Rectal smooth muscle tissue (tissue), 1 donor: ENCODE measurements around the gene MINDY4.
A peak's percentile ranks its signal among the peaks of the same experiment; 100 is the strongest.
"Not testable (repeated sequence)": the region's sequence is repeated elsewhere in the genome, so short reads cannot be mapped to it uniquely, and the experiment has no call there.

Experiments used
- H3K27ac ChIP-seq: one replicate; pipeline ENCODE4 v1.7.0; 2013; ENCODE audit warnings: low read depth, low read length, inconsistent platforms
- H3K27me3 ChIP-seq: one replicate; pipeline ENCODE4 v1.7.0; 2013; ENCODE audit warnings: low read length; ENCODE audit not compliant: control insufficient read depth, insufficient read depth
- H3K36me3 ChIP-seq: one replicate; pipeline ENCODE4 v1.7.0; 2013; ENCODE audit warnings: low read length; ENCODE audit not compliant: control insufficient read depth, insufficient read depth
- H3K4me1 ChIP-seq: one replicate; pipeline ENCODE4 v1.7.0; 2013; ENCODE audit warnings: low read length; ENCODE audit not compliant: control insufficient read depth, insufficient read depth
- H3K4me3 ChIP-seq: one replicate; pipeline ENCODE4 v1.7.0; 2013; ENCODE audit warnings: low read length
- H3K9ac ChIP-seq: one replicate; pipeline ENCODE4 v1.7.0; 2013; ENCODE audit warnings: low read length

The MINDY4 gene

GRCh38 chr7:30816645-30817370, 45.6 kb downstream of the MINDY4 start:
- Histone ChIP-seq H3K9ac (no peak overlapping the region), H3K4me1 (peaks cover 26% of the 10 kb centered on the region), H3K36me3 (no peaks in the 10 kb centered on the region), H3K27ac (peak overlapping the region; percentile 87), H3K4me3 (no peak overlapping the region), H3K27me3 (no peaks in the 10 kb centered on the region)

- Histone ChIP-seq H3K27me3 (no peaks in the 10 kb centered on the region), H3K4me1 (peaks cover 26% of the 10 kb centered on the region), H3K27ac (peak overlapping the region; percentile 87), H3K36me3 (no peaks in the 10 kb centered on the region), H3K4me3 (no peak overlapping the region), H3K9ac (no peak overlapping the region)
Observed at GRCh38 chr7:30817371-30817767, 46.2 kb downstream of the MINDY4 start.

- no peaks in the 10 kb centered on the region for H3K27me3 ChIP-seq
- no peaks in the 10 kb centered on the region for H3K36me3 ChIP-seq
- no peaks in the 10 kb centered on the region for H3K4me1 ChIP-seq
- H3K27ac ChIP-seq = no peak overlapping the region
- no peak overlapping the region for H3K4me3 ChIP-seq
- no peak overlapping the region for H3K9ac ChIP-seq
Observed at GRCh38 chr7:30824821-30825720, 53.9 kb downstream of the MINDY4 start.

- Histone ChIP-seq H3K36me3 (no peaks in the 10 kb centered on the region), H3K4me3 (no peak overlapping the region), H3K9ac (no peak overlapping the region), H3K27ac (no peak overlapping the region), H3K27me3 (no peaks in the 10 kb centered on the region), H3K4me1 (no peaks in the 10 kb centered on the region)
Observed at GRCh38 chr7:30826181-30826580, 55.0 kb downstream of the MINDY4 start.

GRCh38 chr7:30828591-30828990, 57.4 kb downstream of the MINDY4 start:
- H3K4me3 ChIP-seq = no peak overlapping the region
- no peak overlapping the region for H3K27ac ChIP-seq
- H3K9ac ChIP-seq = no peak overlapping the region
- no peaks in the 10 kb centered on the region for H3K27me3 ChIP-seq
- H3K4me1 ChIP-seq = no peaks in the 10 kb centered on the region
- H3K36me3 ChIP-seq = no peaks in the 10 kb centered on the region

- Histone ChIP-seq H3K4me3 (no peak overlapping the region), H3K4me1 (no peaks in the 10 kb centered on the region), H3K27ac (no peak overlapping the region), H3K9ac (no peak overlapping the region), H3K27me3 (no peaks in the 10 kb centered on the region), H3K36me3 (no peaks in the 10 kb centered on the region)
Observed at GRCh38 chr7:30829471-30829870, 58.3 kb downstream of the MINDY4 start.

- Histone ChIP-seq H3K36me3 (no peaks in the 10 kb centered on the region), H3K27ac (no peak overlapping the region), H3K9ac (no peak overlapping the region), H3K4me1 (no peaks in the 10 kb centered on the region), H3K4me3 (no peak overlapping the region), H3K27me3 (no peaks in the 10 kb centered on the region)
Observed at GRCh38 chr7:30831227-30831626, 60.0 kb downstream of the MINDY4 start.

GRCh38 chr7:30831936-30832335, 60.7 kb downstream of the MINDY4 start:
- Histone ChIP-seq H3K4me1 (peaks cover 2% of the 10 kb centered on the region), H3K4me3 (no peak overlapping the region), H3K27ac (no peak overlapping the region)

GRCh38 chr7:30834017-30834674, 62.9 kb downstream of the MINDY4 start:
- not testable (repeated sequence) for H3K36me3 ChIP-seq, H3K9ac ChIP-seq, H3K27ac ChIP-seq, H3K27me3 ChIP-seq, H3K4me3 ChIP-seq, H3K4me1 ChIP-seq

More at GRCh38 chr7:30831936-30832335, 60.7 kb downstream of the MINDY4 start:
- Histone ChIP-seq H3K27me3 (no peaks in the 10 kb centered on the region), H3K9ac (no peak overlapping the region), H3K36me3 (no peaks in the 10 kb centered on the region)

GRCh38 chr7:30835396-30835915, 64.2 kb downstream of the MINDY4 start:
- Histone ChIP-seq H3K9ac (no peak overlapping the region), H3K27ac (no peak overlapping the region), H3K4me3 (no peak overlapping the region), H3K4me1 (peaks cover 5% of the 10 kb centered on the region), H3K27me3 (no peaks in the 10 kb centered on the region), H3K36me3 (no peaks in the 10 kb centered on the region)

GRCh38 chr7:30836991-30837390, 65.8 kb downstream of the MINDY4 start:
- no peaks in the 10 kb centered on the region for H3K27me3 ChIP-seq
- no peaks in the 10 kb centered on the region for H3K36me3 ChIP-seq
- H3K4me3 ChIP-seq = no peak overlapping the region
- H3K27ac ChIP-seq = no peak overlapping the region
- no peak overlapping the region for H3K9ac ChIP-seq
- peaks cover 5% of the 10 kb centered on the region for H3K4me1 ChIP-seq

GRCh38 chr7:30837581-30837980, 66.4 kb downstream of the MINDY4 start:
- H3K36me3 ChIP-seq = no peaks in the 10 kb centered on the region

More at GRCh38 chr7:30837581-30837980, 66.4 kb downstream of the MINDY4 start:
- Histone ChIP-seq H3K4me1 (peaks cover 5% of the 10 kb centered on the region), H3K27ac (no peak overlapping the region), H3K27me3 (no peaks in the 10 kb centered on the region), H3K9ac (no peak overlapping the region), H3K4me3 (no peak overlapping the region)
